ENCODE data around the gene ACR.
A peak's percentile ranks its signal among the peaks of the same experiment; 100 is the strongest.

ACR gene

GRCh38 chr22:50737728-50738648, at the start of gene ACR:
Gene ACR (plus strand): TSS chr22:50738204. CDS start chr22:50738236, 32 bp downstream.
- DNase-seq (ENCODE audit: low spot score) = no peak

GRCh38 chr22:50688448-50688847, 49.6 kb upstream of the ACR start:
- no peak for DNase-seq (ENCODE audit: low spot score)

DNA sequence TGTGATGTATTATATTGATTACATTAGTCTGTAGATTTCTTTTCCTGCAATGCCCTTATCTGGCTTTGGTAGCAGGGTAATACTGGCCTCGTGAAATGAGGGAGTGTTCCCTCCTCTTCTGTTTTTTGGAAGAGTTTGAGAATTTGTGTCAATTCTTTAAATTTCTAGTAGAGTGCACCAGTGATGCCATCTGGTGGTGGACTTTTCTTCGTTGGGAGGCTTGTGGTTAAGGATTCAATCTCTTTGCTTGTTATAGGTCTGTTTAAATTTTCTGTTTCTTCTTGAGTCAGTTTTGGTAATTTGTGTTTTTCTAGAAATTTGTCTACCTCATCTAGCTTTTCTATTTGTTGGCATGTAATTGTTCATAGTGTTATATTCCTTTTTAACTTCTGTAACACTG, 46.5 kb upstream of the ACR start:
- DNase-seq (ENCODE audit: low spot score) = no peak

GRCh38 chr22:50693462-50693861, 44.5 kb upstream of the ACR start:
- DNase-seq (ENCODE audit: low spot score) = no peak

GRCh38 chr22:50694099-50694605, 43.9 kb upstream of the ACR start:
- no peak for DNase-seq (ENCODE audit: low spot score)

GRCh38 chr22:50694766-50695420, 43.1 kb upstream of the ACR start:
- no peak for DNase-seq (ENCODE audit: low spot score)

DNA sequence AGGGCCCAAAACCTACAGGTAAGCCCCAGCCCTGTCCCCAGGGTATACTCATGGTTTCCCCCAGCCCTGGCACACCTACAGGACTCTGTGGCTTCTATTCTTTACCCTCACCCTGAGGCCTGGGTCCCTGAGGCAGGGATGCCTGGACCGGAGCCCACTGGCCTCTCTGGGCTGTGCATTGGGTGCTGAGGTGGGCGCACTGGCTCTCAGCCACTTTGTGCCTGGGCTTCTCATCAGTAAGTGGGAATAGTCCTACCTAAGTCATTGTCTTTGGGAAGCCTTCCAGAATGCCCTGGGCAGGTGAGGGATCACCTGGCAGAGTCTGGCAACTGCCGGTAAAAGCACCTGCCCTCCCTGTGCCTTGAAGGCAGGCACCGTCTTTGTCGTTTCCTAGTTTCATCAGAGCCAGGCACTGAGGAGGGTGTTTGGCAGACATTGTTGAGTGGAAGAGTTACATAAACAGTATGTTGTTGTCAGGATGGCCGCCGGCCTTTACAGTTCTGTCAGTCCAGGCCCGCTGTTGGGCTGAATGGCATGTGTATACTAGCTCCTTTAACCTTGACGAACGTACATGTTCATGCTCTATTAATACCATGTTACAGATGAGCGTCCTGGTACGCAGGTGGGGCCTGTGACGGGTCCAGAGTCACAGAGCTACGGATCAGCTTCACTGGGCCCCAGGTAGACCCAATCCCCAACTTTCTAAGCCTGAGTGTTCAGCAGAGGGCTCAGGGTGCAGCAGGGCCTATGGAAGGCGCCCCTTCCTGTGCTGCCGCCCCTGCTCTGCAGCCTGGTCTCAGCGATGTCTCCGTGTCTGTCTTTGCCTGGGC, 42.4 kb upstream of the ACR start:
- DNase-seq (ENCODE audit: low spot score) = no peak

DNA sequence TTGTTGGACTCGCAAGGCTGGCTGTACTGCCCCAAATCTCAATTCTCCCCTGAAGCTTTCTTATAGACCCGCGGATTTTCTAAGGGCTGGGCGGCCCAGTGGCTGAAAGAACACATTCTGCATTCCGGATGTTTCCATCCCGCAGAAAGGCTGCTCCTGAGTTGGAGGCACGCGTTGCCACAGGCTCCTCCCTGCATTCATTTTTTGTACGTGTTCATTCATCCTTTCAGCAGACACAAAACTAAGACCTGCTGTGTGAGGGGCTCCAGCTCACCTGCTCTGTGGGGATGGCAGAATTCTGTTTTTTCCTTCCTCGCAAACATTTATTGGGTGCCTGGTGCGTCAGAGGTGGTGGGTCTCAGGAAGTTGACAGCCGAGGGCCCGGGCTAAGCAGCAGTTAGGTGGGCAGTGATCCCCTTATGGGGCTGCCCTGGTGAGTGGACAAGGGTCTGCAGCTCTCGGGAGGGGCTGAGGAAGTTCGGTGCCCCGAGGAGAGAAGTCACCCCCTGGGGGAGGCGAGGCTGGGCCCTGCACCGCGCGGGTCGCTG, 41.7 kb upstream of the ACR start:
- DNase-seq (ENCODE audit: low spot score) = no peak

DNA sequence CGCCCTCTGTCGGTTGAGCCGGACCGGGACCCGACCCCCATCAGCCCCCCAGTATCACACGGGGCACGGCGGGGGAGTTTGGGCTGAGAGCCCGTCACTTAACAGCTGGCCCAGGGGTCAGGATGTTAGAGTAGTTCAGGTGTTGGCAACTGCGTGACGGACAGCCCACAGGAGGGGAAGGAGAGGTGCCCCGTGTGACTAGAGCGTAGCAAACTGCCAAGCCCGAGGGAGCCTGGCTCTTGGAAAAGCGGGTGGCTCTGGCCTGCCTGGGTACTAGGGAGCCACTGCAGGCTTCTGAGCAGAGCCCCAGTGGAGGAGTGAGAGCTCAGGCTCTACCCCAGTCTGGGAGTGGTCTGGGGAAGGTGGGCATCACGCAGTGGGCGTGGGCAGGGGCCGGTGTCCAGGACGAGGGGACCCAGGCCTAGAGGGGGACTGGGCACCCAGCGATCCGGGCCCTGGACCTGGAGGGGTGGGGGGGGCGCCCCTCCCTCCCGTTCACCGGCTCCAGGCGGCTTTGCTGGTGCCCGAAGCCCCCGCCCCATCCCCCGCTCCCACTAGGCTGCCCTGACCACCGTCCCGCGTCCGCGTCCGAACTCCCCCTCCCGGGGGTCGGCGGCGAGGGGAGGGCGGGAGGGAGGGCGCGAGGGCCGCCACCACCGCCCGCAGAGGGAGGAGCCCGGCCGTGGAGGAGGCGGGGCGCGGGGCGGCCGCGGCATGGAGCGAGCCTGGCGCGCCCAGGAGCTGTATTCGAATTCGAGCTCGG, 41.0 kb upstream of the ACR start:
- DNase-seq (ENCODE audit: low spot score) = peak; percentile 86

- peak; percentile 53 for DNase-seq (ENCODE audit: low spot score)
These were observed 40.1 kb upstream of the ACR start for GRCh38 chr22:50697667-50698506.

- DNase-seq (ENCODE audit: low spot score) = no peak
These were observed 39.5 kb upstream of the ACR start for GRCh38 chr22:50698546-50698945.

- no peak for DNase-seq (ENCODE audit: low spot score)
These were observed 38.8 kb upstream of the ACR start for GRCh38 chr22:50699001-50699755.

DNA sequence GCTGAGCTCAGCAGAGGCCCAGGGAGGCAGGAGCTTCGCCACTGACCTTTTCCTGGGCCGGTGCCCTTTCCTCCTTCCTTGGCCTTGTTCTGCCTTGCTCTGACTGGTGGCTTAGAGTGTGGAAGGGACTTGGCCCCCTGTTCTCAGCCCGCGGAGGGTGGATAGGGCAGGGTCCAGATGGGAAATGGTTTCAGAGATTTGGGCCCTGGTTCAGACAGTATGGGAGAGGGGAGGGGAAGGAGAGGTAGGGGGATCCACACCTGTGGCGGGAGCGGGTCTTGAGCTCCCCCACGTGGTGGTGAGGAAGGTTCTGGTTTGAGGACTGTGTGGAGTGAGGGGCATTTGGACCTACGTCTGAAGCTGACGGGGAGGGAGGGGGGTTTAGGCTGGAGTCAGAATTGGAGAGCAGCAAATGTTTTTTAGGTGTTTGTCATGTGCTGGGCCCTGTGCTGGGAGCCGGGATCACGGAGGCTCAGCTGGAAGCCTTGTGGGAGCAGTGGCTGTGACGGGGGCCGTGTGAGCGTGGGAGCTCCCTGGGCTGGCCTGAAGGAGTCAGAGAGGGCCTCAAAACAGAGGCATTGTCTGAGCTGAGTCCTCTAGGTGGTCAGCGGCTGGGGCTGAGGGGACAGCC, 38.1 kb upstream of the ACR start:
- DNase-seq (ENCODE audit: low spot score) = no peak

GRCh38 chr22:50700387-50701075, 37.5 kb upstream of the ACR start:
- no peak for DNase-seq (ENCODE audit: low spot score)

DNA sequence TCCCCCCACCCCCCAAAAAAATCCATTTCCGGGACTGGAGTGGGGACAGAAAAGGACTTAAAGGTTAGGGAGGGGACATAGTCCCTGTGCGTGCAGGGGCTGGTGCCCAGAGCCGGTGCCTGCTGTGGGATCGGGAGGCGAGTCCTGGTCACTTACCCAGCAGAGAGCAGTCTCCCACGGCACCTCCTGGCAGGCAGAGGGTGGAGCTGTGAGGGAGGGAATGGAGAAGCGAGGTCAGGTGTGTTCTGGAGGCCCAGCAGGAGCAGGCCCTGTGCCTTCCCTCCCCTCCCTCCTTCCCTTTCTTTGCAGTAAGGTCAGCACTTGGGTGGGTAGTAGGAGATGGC, 37.0 kb upstream of the ACR start:
- DNase-seq (ENCODE audit: low spot score) = no peak

- no peak for DNase-seq (ENCODE audit: low spot score)
These were observed 36.4 kb upstream of the ACR start for GRCh38 chr22:50701428-50702154.

DNA sequence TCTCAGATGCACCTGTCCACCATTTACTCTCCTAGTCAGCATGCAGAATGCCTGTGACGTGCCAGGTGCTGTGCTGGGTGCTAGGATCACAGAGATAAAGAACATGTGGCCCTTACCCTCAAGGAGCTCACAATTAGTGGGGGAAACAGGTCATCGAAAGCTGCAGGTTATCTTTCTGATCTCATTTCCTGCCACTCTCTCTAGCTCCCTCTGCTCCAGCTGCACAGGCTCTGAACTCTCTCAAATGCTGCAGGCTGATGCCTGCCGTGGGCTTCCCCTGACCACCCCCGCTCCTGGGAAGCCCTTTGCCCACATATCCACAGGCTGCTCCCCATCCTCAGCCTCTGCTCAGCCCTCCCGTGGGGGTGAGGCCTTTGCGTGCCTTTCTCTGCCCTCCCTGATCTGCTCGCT, 35.7 kb upstream of the ACR start:
- DNase-seq (ENCODE audit: low spot score) = no peak

Data from AG08396 (cell line).